ENCODE data around the gene SHISA8. TPM values are rescaled to one million over a fixed set of nuclear protein-coding genes. Genes with fewer than 3 reads are reported as not detected.

SHISA8 gene
- total RNA-seq, 6 donors from 2014 or later: 0.17 TPM; not detected in 5

DNA sequence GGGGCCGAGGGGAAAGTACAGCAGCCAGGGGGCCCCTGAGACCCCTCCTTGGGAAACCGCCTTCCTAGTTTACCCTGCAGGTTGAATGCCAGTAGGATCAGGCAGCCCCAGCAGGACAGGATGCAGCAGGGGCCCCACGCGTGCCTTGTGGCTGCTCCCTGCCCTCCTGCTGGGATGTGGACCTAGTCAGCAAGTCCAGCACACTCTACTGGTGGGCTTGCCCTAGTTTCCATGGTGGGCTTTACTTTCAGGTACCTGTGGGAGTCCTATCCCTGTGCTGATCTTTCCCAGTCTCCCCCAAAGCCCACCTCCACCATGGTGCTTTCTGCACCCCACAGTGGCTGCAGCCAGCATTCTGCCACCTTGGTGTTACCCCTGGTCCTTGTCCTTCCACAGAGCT, 22.2 kb downstream of the SHISA8 start:
- peak in 1 of 2 donors; percentile 33 for DNase-seq
- peaks cover 21 to 98% (median 83%) of the 10 kb centered on the region in 4 donors for H3K36me3 ChIP-seq
- TF ChIP-seq, protein P1, sequence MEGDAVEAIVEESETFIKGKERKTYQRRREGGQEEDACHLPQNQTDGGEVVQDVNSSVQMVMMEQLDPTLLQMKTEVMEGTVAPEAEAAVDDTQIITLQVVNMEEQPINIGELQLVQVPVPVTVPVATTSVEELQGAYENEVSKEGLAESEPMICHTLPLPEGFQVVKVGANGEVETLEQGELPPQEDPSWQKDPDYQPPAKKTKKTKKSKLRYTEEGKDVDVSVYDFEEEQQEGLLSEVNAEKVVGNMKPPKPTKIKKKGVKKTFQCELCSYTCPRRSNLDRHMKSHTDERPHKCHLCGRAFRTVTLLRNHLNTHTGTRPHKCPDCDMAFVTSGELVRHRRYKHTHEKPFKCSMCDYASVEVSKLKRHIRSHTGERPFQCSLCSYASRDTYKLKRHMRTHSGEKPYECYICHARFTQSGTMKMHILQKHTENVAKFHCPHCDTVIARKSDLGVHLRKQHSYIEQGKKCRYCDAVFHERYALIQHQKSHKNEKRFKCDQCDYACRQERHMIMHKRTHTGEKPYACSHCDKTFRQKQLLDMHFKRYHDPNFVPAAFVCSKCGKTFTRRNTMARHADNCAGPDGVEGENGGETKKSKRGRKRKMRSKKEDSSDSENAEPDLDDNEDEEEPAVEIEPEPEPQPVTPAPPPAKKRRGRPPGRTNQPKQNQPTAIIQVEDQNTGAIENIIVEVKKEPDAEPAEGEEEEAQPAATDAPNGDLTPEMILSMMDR (IDR thresholded peaks at IDR 0.05): no peak
- TF ChIP-seq POLR2AphosphoS5 (IDR thresholded peaks at IDR 0.05) (no peak), POLR2A (IDR thresholded peaks at IDR 0.05) (no peak), EP300 (IDR thresholded peaks at IDR 0.05) (no peak)

GRCh38 chr22:41891407-41891806, 23.5 kb downstream of the SHISA8 start:
- Histone ChIP-seq H3K27me3 (no peaks in the 10 kb centered on the region), H3K36me3 (peaks cover 13 to 98% (median 83%) of the 10 kb centered on the region in 4 donors), H3K27ac (no peak overlapping the region), H3K4me3 (no peak overlapping the region), H3K4me1 (no peaks in the 10 kb centered on the region), H3K9me3 (no peaks in the 10 kb centered on the region)
- WGBS, 2 donors: 89 to 94% methylated on average over 3 to 9 of the region's 9 CpGs
- TF ChIP-seq, protein P1 (IDR thresholded peaks at IDR 0.05): no peak
- TF ChIP-seq POLR2AphosphoS5 (IDR thresholded peaks at IDR 0.05) (no peak), POLR2A (IDR thresholded peaks at IDR 0.05) (no peak), EP300 (IDR thresholded peaks at IDR 0.05) (no peak)
- peak in 1 of 2 donors; percentile 34 for DNase-seq
- no peak for ATAC-seq (ENCODE audit: low FRiP score in 2 of 2)

More for the DNA sequence above, 22.2 kb downstream of the SHISA8 start:
- WGBS, 2 donors: 95 to 97% methylated on average over 4 of the region's 4 CpGs
- no peak for ATAC-seq (ENCODE audit: low FRiP score in 2 of 2)
- no peak overlapping the region for H3K4me3 ChIP-seq
- H3K4me1 ChIP-seq: no peaks in the 10 kb centered on the region
- no peaks in the 10 kb centered on the region for H3K27me3 ChIP-seq
- no peaks in the 10 kb centered on the region for H3K9me3 ChIP-seq
- no peak overlapping the region for H3K27ac ChIP-seq

GRCh38 chr22:41888627-41889200, 26.2 kb downstream of the SHISA8 start:
- peaks cover 6 to 98% (median 85%) of the 10 kb centered on the region in 4 donors for H3K36me3 ChIP-seq
- TF ChIP-seq POLR2A (IDR thresholded peaks at IDR 0.05) (no peak), POLR2AphosphoS5 (IDR thresholded peaks at IDR 0.05) (no peak), EP300 (IDR thresholded peaks at IDR 0.05) (no peak)
- TF ChIP-seq, protein P1 (IDR thresholded peaks at IDR 0.05): no peak
- ATAC-seq (ENCODE audit: low FRiP score in 2 of 2): no peak

GRCh38 chr22:41885516-41885915, 29.4 kb downstream of the SHISA8 start:
- Histone ChIP-seq H3K27me3 (no peaks in the 10 kb centered on the region), H3K4me3 (no peak overlapping the region), H3K36me3 (peaks cover 14 to 98% (median 92%) of the 10 kb centered on the region in 4 donors), H3K4me1 (no peaks in the 10 kb centered on the region), H3K27ac (no peak overlapping the region), H3K9me3 (no peaks in the 10 kb centered on the region)
- ATAC-seq (ENCODE audit: low FRiP score in 2 of 2) (no peak), DNase-seq (no peak)
- WGBS, 2 donors: 88 to 94% methylated on average over 6 of the region's 6 CpGs
- TF ChIP-seq POLR2AphosphoS5 (IDR thresholded peaks at IDR 0.05) (no peak), POLR2A (IDR thresholded peaks at IDR 0.05) (no peak), EP300 (IDR thresholded peaks at IDR 0.05) (no peak)
- TF ChIP-seq, protein P1 (IDR thresholded peaks at IDR 0.05): no peak

More at GRCh38 chr22:41888627-41889200, 26.2 kb downstream of the SHISA8 start:
- 80 to 83% methylated on average over 4 of the region's 4 CpGs for WGBS, 2 donors
- no peak for DNase-seq
- Histone ChIP-seq H3K27me3 (no peaks in the 10 kb centered on the region), H3K9me3 (no peaks in the 10 kb centered on the region), H3K4me1 (no peaks in the 10 kb centered on the region), H3K4me3 (no peak overlapping the region), H3K27ac (no peak overlapping the region)

- Histone ChIP-seq H3K4me3 (no peak overlapping the region), H3K27me3 (no peaks in the 10 kb centered on the region), H3K4me1 (no peaks in the 10 kb centered on the region), H3K36me3 (peaks cover 14 to 99% (median 91%) of the 10 kb centered on the region in 4 donors), H3K9me3 (no peaks in the 10 kb centered on the region), H3K27ac (no peak overlapping the region)
- no peak for DNase-seq
- 67 to 84% methylated on average over 2 of the region's 2 CpGs for WGBS, 2 donors
- TF ChIP-seq EP300 (IDR thresholded peaks at IDR 0.05): no peak
- no peak for TF ChIP-seq POLR2AphosphoS5 (IDR thresholded peaks at IDR 0.05)
- no peak for TF ChIP-seq POLR2A (IDR thresholded peaks at IDR 0.05)
- TF ChIP-seq, protein P1 (IDR thresholded peaks at IDR 0.05): no peak
- ATAC-seq (ENCODE audit: low FRiP score in 2 of 2): no peak
These were observed 29.8 kb downstream of the SHISA8 start for GRCh38 chr22:41885116-41885515.

All from upper lobe of left lung (tissue), 6 donors.